Measurements from ENCODE around the gene NPHP4. TPM values are rescaled to one million over a fixed set of nuclear protein-coding genes. Genes with fewer than 3 reads are reported as not detected.

Gene NPHP4
- 7.7 TPM for total RNA-seq

DNA sequence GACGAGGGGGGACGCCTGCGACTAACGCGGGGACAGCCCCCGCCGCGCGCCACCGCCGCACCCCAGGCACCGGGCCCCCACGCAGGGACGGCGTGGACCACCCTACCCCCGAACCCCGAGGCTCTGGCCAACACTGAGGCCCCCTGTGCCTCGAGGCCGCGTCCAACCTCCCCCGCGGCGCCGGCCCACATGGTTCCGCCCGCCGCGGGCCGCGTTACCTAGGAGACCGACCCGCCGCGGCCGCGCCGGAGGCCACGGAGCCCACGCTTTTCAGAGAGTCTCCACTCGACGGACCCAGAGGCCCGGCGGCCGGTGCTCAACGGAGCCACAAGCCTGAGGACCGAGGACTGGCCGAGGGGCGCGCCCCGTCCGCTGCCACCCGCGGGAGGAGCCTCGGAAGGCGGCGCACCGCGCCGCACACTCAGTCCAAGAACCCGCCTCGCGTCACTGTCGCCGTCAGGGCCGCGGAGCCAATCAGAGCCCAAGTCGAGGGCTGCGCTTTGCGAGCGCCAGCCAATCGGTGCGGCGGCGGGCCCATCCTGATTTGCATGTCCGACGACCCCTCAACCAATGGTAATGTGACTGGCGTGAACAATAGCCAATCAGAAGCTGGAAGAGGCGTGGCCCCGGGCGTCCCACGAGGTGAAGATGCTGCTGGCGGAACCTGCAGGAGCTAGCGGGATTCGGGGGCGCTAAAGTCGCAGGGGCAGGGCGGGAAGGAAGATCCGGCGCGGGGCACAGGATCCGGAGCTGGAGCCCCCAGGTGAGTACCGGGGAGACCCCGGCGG is at the start of gene NPHP4:
NPHP4 (minus strand) TSS at position 400 of the 788 bp plus-strand sequence. CDS start 6,136 bp downstream, outside the sequence.
- peak; percentile 100 for DNase-seq

GRCh38 chr1:6041432-6042062 is 49.3 kb upstream of the NPHP4 start:
- DNase-seq: no peak

GRCh38 chr1:6040861-6041415 is 48.7 kb upstream of the NPHP4 start:
- no peak for DNase-seq

- no peak for DNase-seq
Measured at GRCh38 chr1:6040444-6040843, 48.2 kb upstream of the NPHP4 start.

- DNase-seq: no peak
Measured at GRCh38 chr1:6039031-6039430, 46.8 kb upstream of the NPHP4 start.

GRCh38 chr1:6038603-6039002 is 46.4 kb upstream of the NPHP4 start:
- no peak for DNase-seq

DNA sequence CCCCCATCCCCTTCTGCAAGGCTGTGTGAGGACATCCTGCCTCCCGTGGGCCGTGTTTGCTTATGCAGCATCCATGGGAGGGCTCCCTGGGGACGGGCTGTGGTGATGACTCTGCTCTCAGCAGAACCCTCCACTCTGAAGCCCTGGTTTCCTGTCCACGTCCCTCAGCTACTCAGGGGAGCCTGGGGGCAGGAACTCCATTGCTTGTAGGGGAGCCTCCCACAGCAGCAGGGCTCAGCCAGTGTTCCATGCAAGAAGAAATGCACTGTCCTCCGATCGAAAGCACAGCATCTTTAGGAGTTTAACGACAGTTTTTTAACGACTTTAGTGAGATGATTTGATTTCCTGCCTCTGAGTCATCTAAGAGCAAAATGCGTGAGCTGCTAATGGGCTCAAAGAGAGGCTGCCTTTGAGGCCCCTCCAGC is 45.1 kb upstream of the NPHP4 start:
- DNase-seq: no peak

GRCh38 chr1:6035719-6036118 is 43.5 kb upstream of the NPHP4 start:
- DNase-seq: no peak

GRCh38 chr1:6035303-6035702 is 43.1 kb upstream of the NPHP4 start:
- no peak for DNase-seq

DNA sequence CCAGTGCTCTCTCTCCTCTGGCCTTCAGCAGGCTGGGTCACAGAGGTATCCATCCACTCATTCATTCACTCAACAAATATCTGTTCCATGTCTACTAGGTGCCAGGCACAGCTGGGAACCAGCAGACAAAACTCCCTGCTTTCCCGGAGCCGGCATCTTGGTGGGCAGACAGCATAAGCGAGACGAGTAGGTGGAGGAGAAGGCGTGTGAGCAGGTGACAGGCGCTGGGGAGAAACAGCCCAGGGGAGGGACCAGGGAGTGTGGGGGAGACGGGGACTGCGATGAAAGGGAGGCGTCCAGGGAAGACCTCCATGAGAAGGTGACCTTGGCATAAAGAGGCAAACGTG is 42.5 kb upstream of the NPHP4 start:
- no peak for DNase-seq

DNA sequence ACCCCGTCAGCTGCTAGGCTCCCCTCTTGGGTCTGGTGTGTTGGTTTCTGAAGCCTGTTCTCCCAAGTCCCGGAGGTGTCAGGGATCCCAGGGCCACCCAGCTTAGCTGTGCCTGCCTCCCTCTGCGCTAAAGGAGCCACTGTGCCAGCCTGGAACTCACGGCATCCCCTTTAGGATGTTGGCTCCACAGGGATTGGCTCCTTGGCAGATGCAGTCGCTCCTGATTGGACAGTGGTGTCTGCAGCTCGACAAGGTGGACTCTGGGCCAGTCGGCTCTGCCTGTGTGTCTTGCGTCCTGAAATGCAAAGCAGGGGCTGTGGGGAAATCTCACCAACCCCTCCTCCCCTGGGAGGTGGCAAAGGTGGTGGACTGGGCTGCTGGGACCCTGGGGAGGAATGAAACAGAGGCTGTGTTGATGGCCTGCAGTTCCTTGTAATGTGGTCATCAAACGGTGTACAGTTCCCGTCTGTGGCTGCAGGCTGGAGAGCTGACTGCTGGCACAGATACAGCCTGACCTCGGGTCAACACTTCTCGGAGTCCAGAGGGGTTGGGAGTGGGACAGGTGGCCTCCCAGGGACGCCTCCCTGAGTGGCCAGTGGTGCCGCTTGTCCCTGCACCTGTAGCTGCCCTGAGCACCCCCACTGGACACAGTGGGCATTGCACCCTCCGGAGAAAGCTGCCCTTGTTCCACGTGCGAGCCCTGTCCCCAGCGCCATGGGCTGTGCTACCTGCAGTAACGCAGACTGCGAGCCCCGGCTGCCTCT is 41.9 kb upstream of the NPHP4 start:
- DNase-seq: no peak

- no peak for DNase-seq
Measured at GRCh38 chr1:6033124-6033523, 40.9 kb upstream of the NPHP4 start.

- no peak for DNase-seq
Measured at GRCh38 chr1:6030547-6031261, 38.5 kb upstream of the NPHP4 start.

- DNase-seq: no peak
Measured at GRCh38 chr1:6030132-6030531, 37.9 kb upstream of the NPHP4 start.

DNA sequence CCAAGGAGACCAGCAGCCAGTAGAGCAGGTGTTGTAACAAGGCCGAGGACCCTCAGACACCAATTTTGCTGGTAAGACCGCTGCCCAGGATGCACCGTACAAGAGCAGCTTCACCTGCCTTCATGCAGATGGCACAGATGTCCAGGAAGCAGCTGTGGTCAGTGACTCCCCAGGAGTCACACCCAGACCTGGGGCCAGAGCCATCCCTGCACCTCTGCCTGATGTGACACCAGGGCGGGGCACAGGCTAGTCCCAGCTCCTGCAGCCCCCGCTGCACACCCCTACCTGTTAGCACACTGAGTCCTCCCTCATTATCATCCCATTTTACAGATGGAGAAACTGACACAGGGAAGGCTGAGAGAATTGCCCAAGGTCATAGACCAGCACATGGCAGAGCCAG is 37.1 kb upstream of the NPHP4 start:
- DNase-seq: no peak

GRCh38 chr1:6028042-6028850 is 36.0 kb upstream of the NPHP4 start:
- DNase-seq: no peak

DNA sequence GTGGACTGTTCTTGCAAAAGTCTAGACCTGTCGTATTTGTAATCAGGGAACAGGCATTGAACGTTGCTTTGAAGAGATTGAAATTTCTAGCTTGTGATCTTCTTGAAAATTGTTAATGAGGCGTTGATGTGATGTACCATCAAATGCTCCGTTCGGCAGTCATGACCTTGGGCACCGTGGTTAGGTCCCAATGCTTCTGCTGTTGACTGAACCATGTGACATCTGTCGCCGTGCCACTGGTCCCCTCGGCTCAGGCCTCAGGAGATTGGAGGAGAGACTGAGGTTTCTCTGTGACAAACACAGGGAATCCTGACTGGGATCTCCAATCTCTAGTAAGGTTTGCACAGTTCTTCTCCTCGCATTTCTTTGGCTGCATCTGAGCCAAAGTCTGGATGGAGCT is 35.4 kb upstream of the NPHP4 start:
- DNase-seq: no peak

- DNase-seq: no peak
Measured at GRCh38 chr1:6026095-6026809, 34.0 kb upstream of the NPHP4 start.

DNA sequence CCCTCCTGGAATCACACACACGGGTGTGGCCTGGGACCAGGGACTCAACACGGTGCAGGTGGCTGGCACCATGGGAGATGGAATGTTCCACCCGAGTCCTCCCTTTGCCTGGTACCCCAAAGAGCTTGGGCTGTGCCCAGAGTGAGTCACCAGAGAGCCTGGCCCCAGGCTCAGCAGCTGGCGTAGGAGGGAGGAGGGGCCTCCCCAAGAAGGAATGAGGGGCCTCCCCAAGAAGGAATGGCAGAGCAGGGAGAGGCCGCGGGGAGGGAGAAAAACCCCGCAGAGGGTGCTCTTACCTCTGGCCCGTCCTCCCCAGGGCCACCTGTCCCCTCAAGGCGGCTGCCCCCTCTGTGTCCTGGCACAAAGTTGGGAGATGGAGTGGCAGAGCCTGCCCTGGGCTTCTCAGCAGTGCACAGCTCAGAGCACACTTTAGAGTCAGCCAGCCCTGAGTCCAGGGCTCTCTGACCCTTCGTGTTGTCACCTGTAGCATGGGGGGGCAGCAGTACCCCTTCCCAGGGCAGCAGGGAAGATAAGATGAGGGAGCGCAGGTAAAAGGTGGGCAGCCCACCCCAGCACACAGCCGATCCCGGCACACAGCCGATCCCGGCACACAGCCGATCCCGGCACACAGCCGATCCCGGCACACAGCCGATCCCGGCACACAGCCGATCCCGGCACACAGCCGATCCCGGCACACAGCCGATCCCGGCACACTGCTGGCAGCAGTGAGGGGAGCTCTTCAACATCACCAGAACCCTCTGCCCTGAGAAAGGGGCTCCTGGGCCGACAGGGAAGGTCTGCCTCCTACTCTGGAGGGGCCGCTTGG is 33.3 kb upstream of the NPHP4 start:
- DNase-seq: no peak

GRCh38 chr1:6024376-6024775 is 32.2 kb upstream of the NPHP4 start:
- DNase-seq: no peak

All from tongue (tissue), 2 donors.